Endothelial cell of umbilical vein (primary cell): ENCODE results near the gene ISG15. TPM values are rescaled to one million over a fixed set of nuclear protein-coding genes. Genes with fewer than 3 reads are reported as not detected.

ENCODE experiments used
- BruUV-seq: library from RNA; stranded (reverse); fragments of 400-500 nt; replicated peaks from 2 replicates; lab custom pipeline; 2021; lab: Mats Ljungman, UMichigan
- CTCF ChIA-PET: fragments of 300-600, 350-600 bp; sonication (Branson Sonifier 250); formaldehyde crosslinking; loops from one replicate; lab custom pipeline; 2021; ENCODE audit warnings: antibody characterized with exemption, inconsistent platforms; lab: Charles Lee
- POLR2A ChIA-PET: fragments of 300-600, 350-600 bp; sonication (Branson Sonifier 250); formaldehyde crosslinking; loops from one replicate; lab custom pipeline; 2021; ENCODE audit warnings: antibody characterized with exemption, inconsistent platforms; lab: Charles Lee
- DNase-seq: peaks from one replicate; pipeline ENCODE4 v3.0.0-alpha.2; 2011; ENCODE audit warnings: low read depth, low spot score
- FAIRE-seq: peaks from 2 replicates; lab custom pipeline; 2011; peaks lifted over from hg19 to GRCh38; lab: Jason Lieb, UNC
- H2AFZ ChIP-seq: 2 replicates; pipeline ENCODE4 v1.6.0; 2012; ENCODE audit warnings: low read depth, low read length, control low read depth, inconsistent platforms
- H3K27ac ChIP-seq: 2 replicates; pipeline ENCODE4 v1.5.1; 2011; ENCODE audit warnings: low read depth, mild to moderate bottlenecking, control low read depth, low read length, moderate library complexity; ENCODE audit not compliant: insufficient read depth
- H3K27me3 ChIP-seq, 2 experiments: 2 replicates each; pipeline versions ENCODE4 v1.6.0 to v1.6.1; 2011; ENCODE audit warnings: low read length in 2 of 2, mixed read lengths in 1 of 2; ENCODE audit not compliant: control insufficient read depth in 2 of 2, insufficient read depth in 2 of 2
- H3K36me3 ChIP-seq, 2 experiments: 2 replicates in 1 of 2; 3 replicates in 1 of 2; pipeline ENCODE4 v1.5.1; 2011; ENCODE audit warnings: low read length in 2 of 2, mild to moderate bottlenecking in 1 of 2, moderate library complexity in 1 of 2; ENCODE audit not compliant: control insufficient read depth in 2 of 2, insufficient read depth in 2 of 2; ENCODE audit errors: extremely low read depth in 1 of 2
- H3K4me1 ChIP-seq: 3 replicates; pipeline ENCODE4 v1.5.1; 2011; ENCODE audit warnings: mild to moderate bottlenecking, low read length; ENCODE audit not compliant: control insufficient read depth, insufficient read depth; ENCODE audit errors: extremely low read depth
- H3K4me2 ChIP-seq: 2 replicates; pipeline ENCODE4 v1.6.1; 2011; ENCODE audit warnings: low read length, control low read depth, mixed read lengths; ENCODE audit not compliant: insufficient read depth
- H3K4me3 ChIP-seq, 3 experiments: fragments of 200-600 bp in 1 of 3; sonication (generic), shearing (Covaris generic) in 1 of 3; replicated peaks in 1 of 3; 2 replicates each; pipeline ENCODE4 v1.5.1; 2011 to 2016; ENCODE audit warnings: control low read depth in 3 of 3, low read length in 3 of 3, mild to moderate bottlenecking in 2 of 3, inconsistent platforms in 1 of 3, low read depth in 1 of 3, moderate library complexity in 1 of 3; ENCODE audit not compliant: insufficient read depth in 1 of 3
- H3K79me2 ChIP-seq: 2 replicates; pipeline ENCODE4 v1.6.0; 2012; ENCODE audit warnings: low read length, inconsistent platforms; ENCODE audit not compliant: control insufficient read depth, insufficient read depth
- H3K9ac ChIP-seq: replicated peaks from 2 replicates; pipeline ENCODE3; 2011; ENCODE audit warnings: low read length, control low read depth; ENCODE audit not compliant: insufficient read depth; ENCODE audit errors: extremely low read depth
- H3K9me1 ChIP-seq: replicated peaks from 3 replicates; pipeline ENCODE4 v1.6.0; 2011; ENCODE audit warnings: mild to moderate bottlenecking, low read length; ENCODE audit not compliant: control insufficient read depth, insufficient read depth; ENCODE audit errors: extremely low read depth
- H3K9me3 ChIP-seq: replicated peaks from 2 replicates; pipeline ENCODE4 v1.5.1; 2012; ENCODE audit warnings: low read length, inconsistent platforms; ENCODE audit not compliant: control insufficient read depth, insufficient read depth
- H4K20me1 ChIP-seq: replicated peaks from 2 replicates; pipeline ENCODE3; 2011; ENCODE audit warnings: mild to moderate bottlenecking, low read length; ENCODE audit not compliant: control insufficient read depth, insufficient read depth; ENCODE audit errors: extremely low read depth
- EZH2 ChIP-seq: IDR thresholded peaks from 2 replicates; pipeline ENCODE4 v1.6.1; 2012; ENCODE audit warnings: borderline replicate concordance, low read depth, mild to moderate bottlenecking, moderate library complexity, low read length, inconsistent platforms; ENCODE audit not compliant: severe bottlenecking
- FOS ChIP-seq: IDR thresholded peaks from 2 replicates; pipeline ENCODE4 v1.6.1; 2011; ENCODE audit warnings: mild to moderate bottlenecking, low read length, moderate library complexity, borderline replicate concordance; ENCODE audit not compliant: insufficient read depth
- GATA2 ChIP-seq: IDR thresholded peaks from 2 replicates; pipeline ENCODE4 v1.7.0; 2011; ENCODE audit warnings: low read depth, mild to moderate bottlenecking, moderate library complexity, mixed read lengths, low read length; ENCODE audit not compliant: insufficient read length, insufficient read depth
- MYC ChIP-seq: IDR thresholded peaks from one replicate; pipeline ENCODE4 v1.6.1; 2011; ENCODE audit warnings: mild to moderate bottlenecking, low read depth, low read length
- POLR2A ChIP-seq: IDR thresholded peaks from 2 replicates; pipeline ENCODE4 v1.6.1; 2012; ENCODE audit warnings: low read depth, mild to moderate bottlenecking, control low read depth, low read length
- POLR2AphosphoS5 ChIP-seq: IDR thresholded peaks from 2 replicates; pipeline ENCODE4 v1.6.1; 2012; ENCODE audit warnings: low read depth, mild to moderate bottlenecking, control low read depth, low read length, moderate library complexity; ENCODE audit not compliant: insufficient read depth
- dilution Hi-C: fragments of 300-500 bp; cut with MboI; formaldehyde crosslinking; loops from one replicate; pipeline ENCODE4 v1.15.0; 2019; ENCODE audit warnings: low sequenced_read_pairs; ENCODE audit not compliant: extremely low pct_ligation_motif_present
- intact Hi-C: fragments of 100-400 bp; cut with micrococcal nuclease; formaldehyde crosslinking; loops from one replicate; pipeline ENCODE4 v1.10.0; 2022
- polyA plus RNA-seq, 4 experiments: library from polyadenylated mRNA; depleted of rRNA in 3 of 4; stranded (reverse) in 3 of 4; unstranded in 1 of 4; fragments of >200 nt; gene quantifications; 2 replicates each; pipeline versions ENCODE4 v1.2.1 to v1.2.3, GENCODE V29; 2011 to 2012; ENCODE audit warnings: missing spikeins in 1 of 4
- total RNA-seq: library from RNA; stranded (reverse); gene quantifications from 2 replicates; pipeline ENCODE4 v1.2.3, GENCODE V29; 2021
- TF ChIP-seq, protein P1 (sequence below): IDR thresholded peaks from 2 replicates; pipeline ENCODE4 v1.6.1; 2011; ENCODE audit not compliant: insufficient read depth, insufficient read length
- TF ChIP-seq, protein P2 (sequence below), 2 donors: IDR thresholded peaks; 1 replicate in 1 of 2; 2 replicates in 1 of 2; pipeline ENCODE4 v1.5.1; 2011; ENCODE audit warnings: low read length in 2 of 2, mild to moderate bottlenecking in 2 of 2, moderate library complexity in 2 of 2, control low read depth in 1 of 2, inconsistent platforms in 1 of 2, low read depth in 1 of 2; ENCODE audit not compliant: insufficient read depth in 1 of 2; ENCODE audit errors: extremely low read depth in 1 of 2

Gene ISG15
- total and polyA plus RNA-seq, 2 donors (not counting 3 experiments of a cell fraction or from before 2014, with no cell fraction given): 44.6 to 154 TPM

DNA sequence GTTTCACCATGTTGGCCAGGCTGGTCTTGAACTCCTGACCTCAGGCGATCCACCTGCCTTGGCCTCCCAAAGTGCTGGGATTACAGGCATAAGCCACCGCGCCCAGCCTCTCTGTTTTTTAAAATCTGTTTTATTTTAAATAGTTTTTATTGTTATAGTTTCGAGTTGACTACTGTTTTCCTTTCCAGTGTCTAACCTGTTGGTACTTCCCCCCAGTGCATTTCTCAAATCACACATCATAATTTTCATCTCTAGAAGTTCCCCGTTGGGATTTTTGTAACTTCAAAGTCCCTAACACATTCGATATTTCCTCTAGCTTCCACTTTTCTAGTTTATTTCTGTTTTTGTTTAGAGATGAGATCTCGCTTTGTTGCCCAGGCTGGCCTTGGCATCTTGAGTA, 20.9 kb upstream of the ISG15 start:
- BruUV-seq: no TSS peak
- no peaks in the 10 kb centered on the region for H3K9me3 ChIP-seq
- no peaks in the 10 kb centered on the region for H4K20me1 ChIP-seq
- intact Hi-C loops: no loop called here
- ChIA-PET POLR2A (no interaction called here), CTCF (interaction anchor here (2.5 to 3.9 kb wide), 2 partner anchors 9 to 10 kb away, joined by 11 to 25 read pairs; no protein-coding TSS in a partner anchor)
- H3K27ac ChIP-seq: no peak overlapping the region
- H3K36me3 ChIP-seq: no peaks in the 10 kb centered on the region
- H3K4me2 ChIP-seq: no peak overlapping the region
- no peak for TF ChIP-seq MYC
- no peak for TF ChIP-seq GATA2
- TF ChIP-seq FOS: no peak
- TF ChIP-seq POLR2AphosphoS5: no peak
- TF ChIP-seq POLR2A: no peak
- TF ChIP-seq, protein P1, sequence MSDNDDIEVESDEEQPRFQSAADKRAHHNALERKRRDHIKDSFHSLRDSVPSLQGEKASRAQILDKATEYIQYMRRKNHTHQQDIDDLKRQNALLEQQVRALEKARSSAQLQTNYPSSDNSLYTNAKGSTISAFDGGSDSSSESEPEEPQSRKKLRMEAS: no peak
- TF ChIP-seq, protein P2, sequence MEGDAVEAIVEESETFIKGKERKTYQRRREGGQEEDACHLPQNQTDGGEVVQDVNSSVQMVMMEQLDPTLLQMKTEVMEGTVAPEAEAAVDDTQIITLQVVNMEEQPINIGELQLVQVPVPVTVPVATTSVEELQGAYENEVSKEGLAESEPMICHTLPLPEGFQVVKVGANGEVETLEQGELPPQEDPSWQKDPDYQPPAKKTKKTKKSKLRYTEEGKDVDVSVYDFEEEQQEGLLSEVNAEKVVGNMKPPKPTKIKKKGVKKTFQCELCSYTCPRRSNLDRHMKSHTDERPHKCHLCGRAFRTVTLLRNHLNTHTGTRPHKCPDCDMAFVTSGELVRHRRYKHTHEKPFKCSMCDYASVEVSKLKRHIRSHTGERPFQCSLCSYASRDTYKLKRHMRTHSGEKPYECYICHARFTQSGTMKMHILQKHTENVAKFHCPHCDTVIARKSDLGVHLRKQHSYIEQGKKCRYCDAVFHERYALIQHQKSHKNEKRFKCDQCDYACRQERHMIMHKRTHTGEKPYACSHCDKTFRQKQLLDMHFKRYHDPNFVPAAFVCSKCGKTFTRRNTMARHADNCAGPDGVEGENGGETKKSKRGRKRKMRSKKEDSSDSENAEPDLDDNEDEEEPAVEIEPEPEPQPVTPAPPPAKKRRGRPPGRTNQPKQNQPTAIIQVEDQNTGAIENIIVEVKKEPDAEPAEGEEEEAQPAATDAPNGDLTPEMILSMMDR (IDR thresholded peaks at IDR 0.05; ENCODE audit: extremely low read depth in 1 of 2, insufficient read depth in 1 of 2, low read depth in 1 of 2, low read length in 2 of 2): no peak
- no peak for TF ChIP-seq EZH2
- H3K4me1 ChIP-seq: no peaks in the 10 kb centered on the region
- H3K27me3 ChIP-seq: peaks cover 0 to 3% of the 10 kb centered on the region in 2 experiments
- dilution Hi-C loops: no loop called here
- H2AFZ ChIP-seq: no peak overlapping the region
- H3K4me3 ChIP-seq: no peak overlapping the region
- H3K9ac ChIP-seq: no peak overlapping the region
- no peaks in the 10 kb centered on the region for H3K9me1 ChIP-seq
- H3K79me2 ChIP-seq: no peaks in the 10 kb centered on the region
- FAIRE-seq: no peak
- DNase-seq: no peak
